HG02610 (cell line): ENCODE data around the gene FOXRED2.
"Not testable (repeated sequence)": the region's sequence is repeated elsewhere in the genome, so short reads cannot be mapped to it uniquely, and the experiment has no call there.

ENCODE experiments used
- ATAC-seq: cut with Tn5 transposase; IDR thresholded peaks from one replicate; pipeline ENCODE4 v1.9.1; 2021; ENCODE audit warnings: mild to moderate bottlenecking, moderate library complexity; ENCODE audit not compliant: unreplicated experiment

The FOXRED2 gene

GRCh38 chr22:36452250-36452977 is 54.4 kb downstream of the FOXRED2 start:
- ATAC-seq: no peak

DNA sequence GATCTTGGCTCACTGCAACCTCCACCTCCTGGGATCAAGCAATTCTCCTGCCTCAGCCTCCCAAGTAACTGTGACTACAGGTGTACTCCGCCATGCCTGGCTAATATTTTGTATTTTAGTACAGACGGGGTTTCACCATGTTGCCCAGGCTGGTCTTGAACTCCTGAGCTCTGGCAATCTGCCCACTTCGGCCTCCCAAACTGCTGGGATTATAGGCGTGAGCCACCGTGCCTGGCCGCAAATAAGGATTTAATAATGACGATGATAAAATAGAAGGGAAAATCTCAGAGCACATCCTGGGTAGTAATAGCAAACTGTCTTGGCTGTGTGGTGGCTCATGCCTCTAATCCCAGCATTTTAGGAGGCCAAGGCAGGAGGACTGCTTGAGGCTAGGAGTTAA is 55.9 kb downstream of the FOXRED2 start:
- not testable (repeated sequence) for ATAC-seq

DNA sequence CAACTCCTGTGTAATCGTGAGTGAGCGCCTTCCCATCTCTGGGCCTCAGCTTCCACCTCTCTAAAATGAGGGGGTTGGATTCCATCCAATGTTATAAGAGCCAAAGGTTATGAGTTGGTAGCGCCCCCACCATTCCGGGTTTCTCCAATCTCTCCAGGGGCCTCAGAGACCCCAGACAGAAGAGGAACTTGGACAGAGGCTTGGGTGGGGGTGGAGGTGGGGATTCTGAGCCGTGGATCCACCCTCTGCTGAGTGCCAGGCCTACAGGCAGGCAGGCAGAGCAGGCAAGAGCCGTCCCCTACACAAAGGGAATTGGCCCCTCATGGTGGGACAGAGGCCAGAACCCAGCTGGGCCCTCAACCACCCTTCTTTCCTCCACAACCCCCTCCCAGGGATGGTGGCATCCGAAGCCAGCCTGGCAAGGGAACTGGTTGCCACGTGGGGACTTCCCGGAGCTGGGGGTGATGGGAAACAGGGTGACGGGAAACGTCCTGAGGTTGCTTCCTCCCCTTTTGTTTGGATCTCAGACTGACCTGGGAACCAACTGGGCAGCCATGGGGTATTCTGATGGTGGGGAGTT is 57.2 kb downstream of the FOXRED2 start:
- no peak for ATAC-seq

DNA sequence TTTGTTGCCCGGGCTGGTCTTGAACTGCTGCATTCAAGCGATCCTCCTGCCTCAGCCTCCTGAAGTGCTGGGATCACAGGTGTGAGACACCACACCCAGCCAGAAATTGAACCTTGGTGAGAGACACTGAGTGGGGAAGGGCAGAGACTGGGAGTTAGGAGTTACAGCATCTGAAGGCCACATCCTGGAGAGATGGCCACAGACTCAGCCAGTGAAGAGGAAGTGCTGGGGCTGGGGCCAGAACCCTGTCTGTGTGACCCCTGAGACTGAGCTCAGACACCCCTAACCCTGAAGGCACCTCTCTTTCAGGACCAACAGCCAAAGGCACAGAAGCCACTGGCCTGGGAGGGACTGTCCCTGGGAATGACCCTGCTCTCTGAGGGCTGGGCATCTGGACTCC is 59.2 kb downstream of the FOXRED2 start:
- no peak for ATAC-seq

GRCh38 chr22:36445158-36445668 is 61.6 kb downstream of the FOXRED2 start:
- no peak for ATAC-seq

- ATAC-seq: no peak
Observed at GRCh38 chr22:36443198-36443770, 63.6 kb downstream of the FOXRED2 start.

DNA sequence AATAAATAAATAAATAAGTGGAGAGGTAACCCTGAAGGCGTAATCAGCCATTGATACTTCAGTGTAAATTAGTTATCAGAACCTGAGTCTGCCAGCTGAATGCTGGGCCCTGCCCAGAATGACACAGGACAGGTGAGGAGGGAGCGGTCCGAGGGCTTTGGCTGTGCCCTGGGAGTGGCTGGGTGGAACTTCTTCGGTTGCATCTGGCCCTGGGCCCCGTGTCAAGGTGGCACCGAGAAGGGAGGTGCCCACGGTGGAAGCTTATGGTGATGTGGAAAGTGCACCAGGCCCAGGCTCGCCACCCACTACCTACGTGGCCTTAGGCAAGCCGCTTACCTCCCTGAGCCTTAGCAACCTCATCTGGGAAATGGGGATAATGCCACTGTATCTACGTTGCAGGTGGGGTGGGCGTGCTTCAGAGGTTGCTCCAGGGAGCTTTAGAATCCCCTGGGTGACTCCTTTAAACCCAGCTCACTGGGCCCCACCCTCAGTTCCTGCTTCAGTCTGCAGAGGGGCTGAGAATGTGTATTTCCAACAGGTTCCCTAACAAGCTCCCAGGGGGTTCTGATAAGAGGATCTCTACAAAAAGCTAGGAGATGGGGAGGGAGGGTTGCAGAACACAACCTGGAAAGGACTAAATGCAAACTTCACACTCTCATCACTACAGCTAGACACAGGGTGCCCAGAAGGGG is 64.2 kb downstream of the FOXRED2 start:
- ATAC-seq: no peak

- no peak for ATAC-seq
Observed at GRCh38 chr22:36440429-36441002, 66.3 kb downstream of the FOXRED2 start.

DNA sequence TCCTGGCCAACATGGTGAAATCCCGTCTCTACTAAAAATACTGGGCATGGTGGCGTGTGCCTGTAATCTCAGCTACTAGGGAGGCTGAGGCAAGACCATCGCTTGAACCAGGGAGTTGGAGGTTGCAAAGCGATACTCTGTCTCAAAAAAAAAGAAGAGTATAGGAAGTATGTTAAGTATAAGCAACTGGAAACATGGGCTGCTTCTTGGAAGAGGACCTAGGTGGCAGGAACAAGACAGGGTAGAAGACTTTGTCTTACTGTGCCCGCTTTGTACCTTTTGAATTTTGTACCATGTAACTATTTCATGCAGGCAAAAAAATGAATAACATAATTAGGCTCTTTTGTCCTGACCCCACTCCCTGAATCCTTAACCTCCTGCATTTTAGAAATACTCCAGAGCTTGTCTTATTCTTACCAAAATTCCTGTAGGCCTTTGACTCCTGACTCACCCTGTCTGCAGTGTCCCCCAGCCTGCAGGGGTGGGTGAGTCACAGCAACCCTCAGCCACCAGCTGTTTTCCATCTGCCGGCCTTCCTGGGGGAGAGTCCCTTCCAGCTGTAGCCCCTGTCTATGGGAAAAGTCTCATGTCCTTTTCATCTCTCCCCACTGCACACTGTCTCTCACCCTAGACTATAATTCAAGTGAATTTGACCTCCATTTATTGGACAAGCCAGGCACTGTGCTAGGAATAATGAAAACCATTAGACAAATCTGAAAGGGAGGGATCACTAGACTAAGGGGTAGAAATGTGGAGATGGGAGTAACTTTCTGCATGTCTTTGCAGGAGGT is 67.2 kb downstream of the FOXRED2 start:
- ATAC-seq: no peak
